A172 (cell line): Measurements from ENCODE around the gene PDE5A. TPM values are rescaled to one million over a fixed set of nuclear protein-coding genes. Genes with fewer than 3 reads are reported as not detected.

Experiments used
- DNase-seq: peaks from one replicate; pipeline ENCODE4 v3.0.0-alpha.2; 2015; ENCODE audit warnings: low spot score
- total RNA-seq: library from RNA; depleted of rRNA; stranded (reverse); fragments of >200 nt; shearing (Covaris generic); gene quantifications from 2 replicates; pipeline ENCODE4 v1.2.3, GENCODE V29; 2014

PDE5A gene
- total RNA-seq, 1 experiment from 2014 or later = 7.0 TPM

- peak; percentile 40 for DNase-seq
Measured at GRCh38 chr4:119585771-119586170, 42.8 kb downstream of the PDE5A start.

- no peak for DNase-seq
Measured at GRCh38 chr4:119581190-119581873, 47.3 kb downstream of the PDE5A start.

- DNase-seq = no peak
Measured at GRCh38 chr4:119580293-119580692, 48.3 kb downstream of the PDE5A start.

GRCh38 chr4:119579823-119580222, 48.8 kb downstream of the PDE5A start:
- no peak for DNase-seq

GRCh38 chr4:119570401-119570800, 58.2 kb downstream of the PDE5A start:
- no peak for DNase-seq

- no peak for DNase-seq
Measured at GRCh38 chr4:119564106-119564505, 64.5 kb downstream of the PDE5A start.

GRCh38 chr4:119559044-119559647, 69.5 kb downstream of the PDE5A start:
- DNase-seq = peak; percentile 41

- DNase-seq = no peak
Measured at GRCh38 chr4:119550857-119551532, 77.6 kb downstream of the PDE5A start.

- DNase-seq = no peak
Measured at GRCh38 chr4:119549639-119550038, 79.0 kb downstream of the PDE5A start.

GRCh38 chr4:119543779-119544178, 84.8 kb downstream of the PDE5A start:
- DNase-seq = no peak

GRCh38 chr4:119543187-119543586, 85.4 kb downstream of the PDE5A start:
- no peak for DNase-seq

GRCh38 chr4:119540249-119540648, 88.4 kb downstream of the PDE5A start:
- DNase-seq = no peak

- no peak for DNase-seq
Measured at GRCh38 chr4:119537586-119537985, 91.0 kb downstream of the PDE5A start.

- DNase-seq = no peak
Measured at GRCh38 chr4:119536572-119537528, 91.8 kb downstream of the PDE5A start.

- DNase-seq = no peak
Measured at GRCh38 chr4:119532319-119532718, 96.3 kb downstream of the PDE5A start.

GRCh38 chr4:119529788-119530187, 98.8 kb downstream of the PDE5A start:
- no peak for DNase-seq

- DNase-seq = no peak
Measured at GRCh38 chr4:119526786-119527550, 101.6 kb downstream of the PDE5A start.

GRCh38 chr4:119525771-119526712, 102.6 kb downstream of the PDE5A start:
- peak; percentile 10 for DNase-seq

- DNase-seq = peak; percentile 63
Measured at GRCh38 chr4:119525005-119525749, 103.4 kb downstream of the PDE5A start.
